GM23248 (cell line): ENCODE measurements around the gene SYPL1. TPM values are rescaled to one million over a fixed set of nuclear protein-coding genes. Genes with fewer than 3 reads are reported as not detected.

Source experiments
- DNase-seq: peaks from one replicate; pipeline ENCODE4 v3.0.0-alpha.2; 2015
- H2AFZ ChIP-seq: fragments of 200-600 bp; sonication (generic); 2 replicates; pipeline ENCODE4 v1.6.1; 2016; ENCODE audit warnings: antibody characterized with exemption
- H3F3A ChIP-seq: fragments of 200-600 bp; sonication (generic); 2 replicates; pipeline ENCODE4 v1.6.1; 2016; ENCODE audit warnings: mild to moderate bottlenecking, antibody characterized with exemption, mixed run types; ENCODE audit not compliant: insufficient read depth
- H3K27ac ChIP-seq: fragments of 200-600 bp; sonication (generic); 2 replicates; pipeline ENCODE4 v1.5.1; 2016; ENCODE audit warnings: mild to moderate bottlenecking
- H3K27me3 ChIP-seq: fragments of 200-600 bp; sonication (generic); replicated peaks from 2 replicates; pipeline ENCODE4 v1.6.1; 2016; ENCODE audit warnings: mild to moderate bottlenecking; ENCODE audit not compliant: insufficient read depth
- H3K36me3 ChIP-seq: fragments of 200-600 bp; sonication (generic); 2 replicates; pipeline ENCODE4 v1.6.1; 2016; ENCODE audit warnings: low read depth, mild to moderate bottlenecking
- H3K4me1 ChIP-seq: fragments of 200-600 bp; sonication (generic); 2 replicates; pipeline ENCODE4 v1.6.1; 2016; ENCODE audit warnings: mild to moderate bottlenecking; ENCODE audit not compliant: insufficient read depth
- H3K4me2 ChIP-seq: fragments of 200-600 bp; sonication (generic); one replicate; pipeline ENCODE4 v1.6.1; 2016; ENCODE audit warnings: mild to moderate bottlenecking; ENCODE audit not compliant: unreplicated experiment
- H3K4me3 ChIP-seq: fragments of 200-600 bp; sonication (generic); 2 replicates; pipeline ENCODE4 v1.5.1; 2016; ENCODE audit warnings: mild to moderate bottlenecking
- H3K79me2 ChIP-seq: fragments of 200-600 bp; sonication (generic); 2 replicates; pipeline ENCODE4 v1.6.1; 2016; ENCODE audit warnings: mild to moderate bottlenecking; ENCODE audit not compliant: insufficient read depth
- H3K9ac ChIP-seq: fragments of 200-600 bp; sonication (generic); 2 replicates; pipeline ENCODE4 v1.6.1; 2016; ENCODE audit warnings: mild to moderate bottlenecking
- H3K9me2 ChIP-seq: fragments of 200-600 bp; sonication (generic); 2 replicates; pipeline ENCODE4 v1.6.1; 2016; ENCODE audit warnings: mixed run types, mild to moderate bottlenecking, moderate library complexity; ENCODE audit not compliant: insufficient read depth
- H3K9me3 ChIP-seq: fragments of 200-600 bp; sonication (generic); one replicate; pipeline ENCODE4 v1.6.1; 2017; ENCODE audit warnings: low read depth
- H4K20me1 ChIP-seq: fragments of 200-600 bp; sonication (generic); 2 replicates; pipeline ENCODE4 v1.6.0; 2016; ENCODE audit not compliant: insufficient read depth
- EZH2 ChIP-seq: fragments of 200-600 bp; sonication (generic); IDR thresholded peaks from 2 replicates; pipeline ENCODE4 v1.6.1; 2018; ENCODE audit warnings: antibody characterized with exemption, mild to moderate bottlenecking; ENCODE audit not compliant: insufficient read depth, poor library complexity, severe bottlenecking
- EZH2phosphoT487 ChIP-seq: fragments of 200-600 bp; sonication (generic); IDR thresholded peaks from 2 replicates; pipeline ENCODE4 v1.6.1; 2018; ENCODE audit warnings: antibody characterized with exemption, moderate library complexity, mild to moderate bottlenecking, low read depth; ENCODE audit not compliant: insufficient read depth
- WGBS, 2 experiments: methylation state at CpG; one replicate each; pipeline ENCODE4 v1.1.6; 2015 to 2017; ENCODE audit warnings: low lambda C conversion rate in 2 of 2, low coverage in 1 of 2; ENCODE audit errors: missing lambda C conversion rate in 2 of 2; 5-methylcytosine and 5-hydroxymethylcytosine counted together
- in situ Hi-C: fragments of 300-500 bp; cut with MboI; formaldehyde crosslinking; loops from 2 replicates; pipeline ENCODE4 v1.15.0; 2020
- polyA plus RNA-seq: library from polyadenylated mRNA; unstranded; fragments of >200 nt; fragmentation: Nextera tagmentation; extraction: Ambion mirVana; gene quantifications from 2 replicates; pipeline ENCODE4 v1.2.1, GENCODE V29; 2016
- total RNA-seq: library from RNA; depleted of rRNA; stranded (reverse); fragments of >200 nt; shearing (Covaris generic); gene quantifications from 2 replicates; pipeline ENCODE4 v1.2.3, GENCODE V29; 2014

SYPL1 gene
- total and polyA plus RNA-seq, 2 experiments from 2014 or later = 49.0 to 105 TPM

- no peak for DNase-seq
- in situ Hi-C loops = no loop called here
- 0 out of 2 replicates have a peak overlapping the region, but pooled peaks have one; percentile 4 for H2AFZ ChIP-seq
- H3K79me2 ChIP-seq = peaks cover 69% of the 10 kb centered on the region
- H4K20me1 ChIP-seq = 0 out of 2 replicates have a peak, but pooled peaks cover 8% of the 10 kb centered on the region
- H3K27ac ChIP-seq = no peak overlapping the region
- H3K9me2 ChIP-seq = no peaks in the 10 kb centered on the region
- peak overlapping the region; percentile 98 for H3K4me3 ChIP-seq
- no peaks in the 10 kb centered on the region for H3K27me3 ChIP-seq
- H3F3A ChIP-seq = peaks cover 7% of the 10 kb centered on the region
- WGBS, 2 experiments = 80 to 81% methylated on average over 6 of the region's 6 CpGs
- no peaks in the 10 kb centered on the region for H3K9me3 ChIP-seq
- peak overlapping the region; percentile 94 for H3K4me2 ChIP-seq
- no peaks in the 10 kb centered on the region for H3K36me3 ChIP-seq
- no peak for TF ChIP-seq EZH2
- TF ChIP-seq EZH2phosphoT487 = no peak
- peak overlapping the region; percentile 95; the same call in 1 of the 2 replicates for H3K9ac ChIP-seq
- H3K4me1 ChIP-seq = peaks cover 29% of the 10 kb centered on the region
These were observed 2.4 kb downstream of the SYPL1 start for GRCh38 chr7:106109521-106110237.

- Histone ChIP-seq H2AFZ (no peak overlapping the region), H3K9me3 (no peaks in the 10 kb centered on the region), H4K20me1 (peaks cover 8% of the 10 kb centered on the region; the same call in 1 of the 2 replicates), H3K9ac (no peak overlapping the region), H3K4me3 (no peak overlapping the region), H3K9me2 (no peaks in the 10 kb centered on the region), H3K27ac (no peak overlapping the region), H3K4me2 (peak overlapping the region; percentile 5), H3K36me3 (no peaks in the 10 kb centered on the region), H3F3A (peaks cover 7% of the 10 kb centered on the region), H3K27me3 (no peaks in the 10 kb centered on the region), H3K4me1 (peaks cover 29% of the 10 kb centered on the region), H3K79me2 (peaks cover 76% of the 10 kb centered on the region)
- 40 to 59% methylated on average over 1 of the region's 1 CpG for WGBS, 2 experiments
- no peak for DNase-seq
- in situ Hi-C loops = no loop called here
- no peak for TF ChIP-seq EZH2phosphoT487
- TF ChIP-seq EZH2 = no peak
These were observed 3.1 kb downstream of the SYPL1 start for GRCh38 chr7:106108991-106109390.

- Histone ChIP-seq H3F3A (no peaks in the 10 kb centered on the region), H3K36me3 (no peaks in the 10 kb centered on the region), H3K9ac (no peak overlapping the region), H3K79me2 (peaks cover 99% of the 10 kb centered on the region), H3K9me2 (no peaks in the 10 kb centered on the region), H4K20me1 (peaks cover 12% of the 10 kb centered on the region; the same call in 1 of the 2 replicates), H3K9me3 (no peaks in the 10 kb centered on the region), H3K27me3 (no peaks in the 10 kb centered on the region), H3K4me2 (no peak overlapping the region), H2AFZ (no peak overlapping the region), H3K4me1 (peaks cover 19% of the 10 kb centered on the region; the same call in 1 of the 2 replicates), H3K4me3 (no peak overlapping the region), H3K27ac (no peak overlapping the region)
- 53 to 60% methylated on average over 2 of the region's 2 CpGs for WGBS, 2 experiments
- TF ChIP-seq EZH2phosphoT487 (no peak), EZH2 (no peak)
- in situ Hi-C loops = no loop called here
- no peak for DNase-seq
These were observed 7.3 kb downstream of the SYPL1 start for GRCh38 chr7:106104721-106105260.

GRCh38 chr7:106102387-106102966 is 9.6 kb downstream of the SYPL1 start:
- in situ Hi-C loops = no loop called here
- no peak overlapping the region for H3K9ac ChIP-seq
- TF ChIP-seq EZH2 = no peak
- TF ChIP-seq EZH2phosphoT487 = no peak
- H3K4me3 ChIP-seq = no peak overlapping the region
- H3K79me2 ChIP-seq = peaks cover 96% of the 10 kb centered on the region
- no peak overlapping the region for H3K27ac ChIP-seq
- H4K20me1 ChIP-seq = peaks cover 4% of the 10 kb centered on the region; the same call in 1 of the 2 replicates
- 0 out of 2 replicates have a peak, but pooled peaks cover 6% of the 10 kb centered on the region for H3K36me3 ChIP-seq
- no peak overlapping the region for H3K4me2 ChIP-seq
- WGBS, 2 experiments = 51 to 59% methylated on average over 6 of the region's 6 CpGs
- H3K9me2 ChIP-seq = no peaks in the 10 kb centered on the region
- no peaks in the 10 kb centered on the region for H3K9me3 ChIP-seq
- 0 out of 2 replicates have a peak, but pooled peaks cover 7% of the 10 kb centered on the region for H3K4me1 ChIP-seq
- DNase-seq = no peak
- H3K27me3 ChIP-seq = no peaks in the 10 kb centered on the region
- H2AFZ ChIP-seq = no peak overlapping the region
- H3F3A ChIP-seq = no peaks in the 10 kb centered on the region; the same call in 1 of the 2 replicates
